HEK293T (cell line): Measurements from ENCODE around the gene PCDHGA9.

Experiments
- CTBP1 ChIP-seq: fragments of 450-650 bp; IDR thresholded peaks from 2 replicates; pipeline ENCODE4 v1.6.1; 2016; ENCODE audit warnings: borderline replicate concordance
- ELF4 ChIP-seq: fragments of 450-650 bp; IDR thresholded peaks from 2 replicates; pipeline ENCODE4 v1.6.1; 2017; ENCODE audit warnings: antibody characterized with exemption
- HDGF ChIP-seq: fragments of 450-650 bp; IDR thresholded peaks from 2 replicates; pipeline ENCODE4 v1.6.1; 2017; ENCODE audit warnings: antibody characterized with exemption, borderline replicate concordance
- L3MBTL2 ChIP-seq: fragments of 450-650 bp; conservative IDR thresholded peaks from 2 replicates; pipeline ENCODE4 v1.6.1; 2016; ENCODE audit warnings: mild to moderate bottlenecking
- NFRKB ChIP-seq: fragments of 450-650 bp; IDR thresholded peaks from 2 replicates; pipeline ENCODE4 v1.6.1; 2016; ENCODE audit warnings: mild to moderate bottlenecking, moderate library complexity
- PKNOX1 ChIP-seq: fragments of 450-650 bp; IDR thresholded peaks from 2 replicates; pipeline ENCODE4 v1.6.1; 2016
- SP1 ChIP-seq: fragments of 450-650 bp; IDR thresholded peaks from 2 replicates; pipeline ENCODE4 v1.6.1; 2017
- SUZ12 ChIP-seq: fragments of 450-650 bp; IDR thresholded peaks from 2 replicates; pipeline ENCODE4 v1.6.1; 2016; ENCODE audit warnings: mild to moderate bottlenecking

GRCh38 chr5:141430332-141431113 lies 27.9 kb downstream of the PCDHGA9 start, which contains the start of gene PCDHGA12:
- no peak for TF ChIP-seq ELF4
- no peak for TF ChIP-seq SP1
- TF ChIP-seq CTBP1 = no peak
- no peak for TF ChIP-seq NFRKB
- no peak for TF ChIP-seq SUZ12
- TF ChIP-seq HDGF = no peak
- TF ChIP-seq L3MBTL2 = no peak
- TF ChIP-seq PKNOX1 = no peak
